Prostate gland (tissue), 2 donors: ENCODE results near the gene TSR2.

Experiments
- POLR2A ChIP-seq: fragments of 450-650 bp; IDR thresholded peaks from one replicate; pipeline ENCODE4 v1.6.1; 2016; ENCODE audit warnings: antibody characterized with exemption, mild to moderate bottlenecking
- POLR2AphosphoS5 ChIP-seq: sonication (generic); formaldehyde crosslinking; IDR thresholded peaks from one replicate; pipeline ENCODE4 v1.6.1; 2017; ENCODE audit warnings: antibody characterized with exemption
- TF ChIP-seq, protein P1 (sequence below), 4 experiments: fragments of 200-600 bp in 2 of 4; fragments of 450-650 bp in 2 of 4; sonication (generic) in 2 of 4; IDR thresholded peaks; 1 replicate in 3 of 4; 2 replicates in 1 of 4; pipeline ENCODE4 v1.5.1; 2016 to 2019; ENCODE audit warnings: antibody characterized with exemption in 4 of 4, mild to moderate bottlenecking in 2 of 4, moderate library complexity in 2 of 4

DNA sequence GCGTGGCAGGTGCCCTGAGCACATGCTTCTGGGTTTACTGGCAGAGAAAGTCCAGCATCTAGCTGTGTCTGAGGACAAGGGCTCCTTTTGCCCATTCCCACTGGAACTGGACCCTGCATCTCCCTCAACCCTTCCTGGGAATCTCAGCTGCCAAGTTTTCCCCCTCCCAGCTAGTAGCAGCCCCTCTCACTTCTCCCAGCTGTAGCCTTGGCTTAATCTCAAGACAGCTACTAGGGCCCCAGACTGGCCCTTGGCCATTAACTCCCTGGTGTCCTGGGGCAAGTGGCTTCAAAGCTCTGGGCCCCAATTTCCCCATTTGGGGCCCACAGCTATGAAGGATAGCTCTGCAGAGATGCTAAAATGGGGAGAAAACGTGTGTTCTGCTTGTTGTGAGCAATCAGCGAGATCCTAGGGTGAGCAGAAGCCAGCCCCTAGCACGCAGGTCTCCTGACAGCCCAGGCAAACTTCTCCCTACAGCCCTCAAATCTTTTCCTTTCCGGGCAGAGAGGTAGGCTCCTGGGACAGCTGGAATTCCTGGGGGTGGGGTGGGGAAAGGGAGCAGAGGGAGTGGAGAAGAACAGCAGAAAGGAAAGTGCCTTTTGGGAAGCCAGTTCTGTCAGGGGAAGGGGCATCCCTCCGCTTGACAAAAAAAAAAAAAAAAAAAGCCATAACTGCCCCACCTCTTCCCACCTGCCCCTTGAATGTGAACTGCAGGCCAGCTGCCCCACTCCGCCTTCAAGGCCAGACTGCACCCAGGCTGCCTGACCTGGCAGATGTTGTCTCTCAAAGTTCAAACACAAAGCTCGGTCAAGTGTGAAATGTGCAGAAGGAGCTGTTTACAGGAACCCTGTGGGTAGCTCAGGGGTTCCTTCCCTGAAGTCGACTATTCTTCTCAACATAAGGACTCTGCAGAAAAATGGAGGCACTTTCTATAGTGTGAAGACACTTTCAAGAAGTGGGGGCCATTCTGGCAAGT is 39.2 kb downstream of the TSR2 start:
- TF ChIP-seq POLR2A (no peak), POLR2AphosphoS5 (no peak)
- TF ChIP-seq, protein P1, sequence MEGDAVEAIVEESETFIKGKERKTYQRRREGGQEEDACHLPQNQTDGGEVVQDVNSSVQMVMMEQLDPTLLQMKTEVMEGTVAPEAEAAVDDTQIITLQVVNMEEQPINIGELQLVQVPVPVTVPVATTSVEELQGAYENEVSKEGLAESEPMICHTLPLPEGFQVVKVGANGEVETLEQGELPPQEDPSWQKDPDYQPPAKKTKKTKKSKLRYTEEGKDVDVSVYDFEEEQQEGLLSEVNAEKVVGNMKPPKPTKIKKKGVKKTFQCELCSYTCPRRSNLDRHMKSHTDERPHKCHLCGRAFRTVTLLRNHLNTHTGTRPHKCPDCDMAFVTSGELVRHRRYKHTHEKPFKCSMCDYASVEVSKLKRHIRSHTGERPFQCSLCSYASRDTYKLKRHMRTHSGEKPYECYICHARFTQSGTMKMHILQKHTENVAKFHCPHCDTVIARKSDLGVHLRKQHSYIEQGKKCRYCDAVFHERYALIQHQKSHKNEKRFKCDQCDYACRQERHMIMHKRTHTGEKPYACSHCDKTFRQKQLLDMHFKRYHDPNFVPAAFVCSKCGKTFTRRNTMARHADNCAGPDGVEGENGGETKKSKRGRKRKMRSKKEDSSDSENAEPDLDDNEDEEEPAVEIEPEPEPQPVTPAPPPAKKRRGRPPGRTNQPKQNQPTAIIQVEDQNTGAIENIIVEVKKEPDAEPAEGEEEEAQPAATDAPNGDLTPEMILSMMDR (IDR thresholded peaks at IDR 0.05), result no peak
